Fibroblast of pulmonary artery (primary cell): Measurements from ENCODE around the gene SPEF1.
"Not testable (repeated sequence)": the region's sequence is repeated elsewhere in the genome, so short reads cannot be mapped to it uniquely, and the experiment has no call there.

Experiments
- DNase-seq: peaks from one replicate; pipeline ENCODE4 v3.0.0-alpha.2; 2010; ENCODE audit warnings: low read depth
- H3K4me3 ChIP-seq: replicated peaks from 2 replicates; pipeline ENCODE4 v1.5.1; 2011; ENCODE audit warnings: low read depth, mild to moderate bottlenecking, control low read depth, low read length, moderate library complexity
- CTCF ChIP-seq: IDR thresholded peaks from 2 replicates; pipeline ENCODE4 v1.5.1; 2011; ENCODE audit warnings: mild to moderate bottlenecking, control low read depth, low read length, inconsistent platforms; ENCODE audit errors: missing control alignments

The SPEF1 gene

GRCh38 chr20:3781153-3781910 is at the start of gene SPEF1:
Gene SPEF1, minus strand, starts transcription at chr20:3781448. Its CDS starts 161 bp downstream, at chr20:3781287.
- peak within 1 kb of the TSS; percentile 42 for H3K4me3 ChIP-seq
- TF ChIP-seq CTCF, result peak; percentile 52
- DNase-seq, result peak; percentile 93

GRCh38 chr20:3829891-3830290 is 48.6 kb upstream of the SPEF1 start:
- DNase-seq, H3K4me3 ChIP-seq: not testable (repeated sequence)

- no peak for DNase-seq
- no peak for TF ChIP-seq CTCF
- no peak overlapping the region for H3K4me3 ChIP-seq
These were observed 47.5 kb upstream of the SPEF1 start for GRCh38 chr20:3828798-3829197.

- TF ChIP-seq CTCF, result no peak
- DNase-seq, result no peak
- H3K4me3 ChIP-seq, result no peak overlapping the region
These were observed 45.2 kb upstream of the SPEF1 start for GRCh38 chr20:3826420-3826819.

- TF ChIP-seq CTCF, result no peak
- H3K4me3 ChIP-seq, result no peak overlapping the region
- no peak for DNase-seq
These were observed 44.3 kb upstream of the SPEF1 start for GRCh38 chr20:3825526-3825925.

- H3K4me3 ChIP-seq, result no peak overlapping the region
- TF ChIP-seq CTCF, result no peak
- no peak for DNase-seq
These were observed 42.6 kb upstream of the SPEF1 start for GRCh38 chr20:3823881-3824280.

- H3K4me3 ChIP-seq, result no peak overlapping the region
- DNase-seq, result no peak
- TF ChIP-seq CTCF, result no peak
These were observed 40.7 kb upstream of the SPEF1 start for GRCh38 chr20:3821996-3822395.
